Measurements from ENCODE around the gene MTA2. TPM values are rescaled to one million over a fixed set of nuclear protein-coding genes. Genes with fewer than 3 reads are reported as not detected.
A peak's percentile ranks its signal among the peaks of the same experiment; 100 is the strongest.

The MTA2 gene
- total and polyA plus RNA-seq, 10 of the 15 experiments (the other 5 are each of a cell fraction or from before 2014, with no cell fraction given), result 6.7 to 201 (median 113) TPM

DNA sequence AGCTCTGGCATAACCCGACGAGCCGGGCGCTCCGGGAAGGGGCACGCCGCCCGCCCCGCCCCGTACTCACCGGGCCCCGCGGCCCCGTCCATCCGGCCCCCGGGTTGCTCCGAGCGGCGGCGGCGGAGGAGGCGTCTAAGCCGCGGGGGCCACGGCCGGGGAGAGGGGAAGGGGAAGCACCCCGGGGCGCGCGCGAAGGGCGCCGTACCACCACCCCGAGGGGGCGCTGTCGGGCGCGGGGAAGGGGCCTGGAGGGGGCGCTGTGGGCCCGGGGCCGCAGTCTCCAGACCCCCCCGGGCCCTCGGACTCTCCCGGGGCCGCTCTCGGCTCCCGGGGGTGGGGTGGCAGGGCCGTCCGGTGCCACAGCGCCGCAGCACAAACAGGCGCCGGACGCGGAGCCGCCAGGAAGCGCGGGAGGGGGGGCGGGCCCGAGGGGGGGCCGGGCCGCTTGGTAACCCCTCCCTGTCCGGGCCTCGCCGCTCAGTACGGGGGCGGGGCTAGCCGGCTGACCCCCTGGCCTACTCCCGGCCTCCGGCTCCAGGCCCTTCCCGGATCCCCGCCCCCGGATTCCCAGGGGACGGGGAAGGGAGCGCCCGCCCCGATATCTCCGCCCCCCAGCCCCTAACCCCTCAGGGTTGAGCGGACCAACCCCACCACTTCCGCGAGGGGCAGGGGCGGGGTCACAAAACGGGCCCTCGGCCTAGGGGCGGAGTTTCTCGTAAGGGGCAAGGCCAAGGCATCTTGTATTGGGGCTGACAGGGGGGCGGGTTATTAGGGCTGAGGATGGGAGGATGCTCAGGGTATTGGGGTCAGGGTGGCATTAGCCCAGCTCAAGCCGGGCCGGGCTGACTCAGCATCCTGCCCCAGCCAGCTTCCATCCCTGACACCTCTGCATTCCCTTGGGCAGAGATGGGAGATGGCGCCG, 11.0 kb upstream of the MTA2 start, which contains the start of the genes EML3 and ROM1:
Gene EML3, minus strand, starts transcription at position 410 of the 925 bp plus-strand sequence. Its CDS starts 318 bp downstream, at position 92.
Gene ROM1, plus strand, starts transcription at position 892 of the 925 bp plus-strand sequence. Its CDS starts 25 bp downstream, at position 917.
- intact Hi-C loops (cut with micrococcal nuclease; ENCODE audit: unreplicated experiment) (loop anchor here (5.0 kb wide), 1 partner anchor 60 kb away; the partner anchor contains the start of genes LBHD1 and UQCC3), in situ Hi-C loops (cut with MboI) (no loop called here)
- BruUV-seq (replicated peaks), result no TSS peak
- RAD21 ChIA-PET (ENCODE audit: unreplicated experiment), result interaction anchor here (1.1 to 2.1 kb wide), 8 partner anchors 9 to 241 kb away, joined by 3 to 9 read pairs (median 6); partner anchors contain the start of genes B3GAT3, C11orf98, CSKMT and MTA2
- Histone ChIP-seq H3K9ac (ENCODE audit: control insufficient read depth, insufficient read depth, low read length) (peak within 1 kb of the TSS; percentile 95), H4K20me1 (ENCODE audit: control insufficient read depth, insufficient read depth) (no peaks in the 10 kb centered on the region), H3K27me3 (replicated peaks in 1 of 2; ENCODE audit: control insufficient read depth in 2 of 2, insufficient read depth in 2 of 2, low read length in 1 of 2) (no peaks in the 10 kb centered on the region), H3K4me1 (ENCODE audit: control insufficient read depth, insufficient read depth, low read length) (peaks cover 12% of the 10 kb centered on the region), H3K4me2 (ENCODE audit: control insufficient read depth, insufficient read depth) (peak within 1 kb of the TSS; percentile 97), H3K4me3 (peak within 1 kb of the TSS; percentile 94), H3K9me3 (replicated peaks; ENCODE audit: control insufficient read depth, insufficient read depth, low read length) (no peaks in the 10 kb centered on the region), H3K27ac (ENCODE audit: control insufficient read depth, insufficient read depth) (peak within 1 kb of the TSS; percentile 81), H3K36me3 (ENCODE audit: control insufficient read depth in 2 of 2, insufficient read depth in 2 of 2, low read length in 1 of 2) (no peaks in the 10 kb centered on the region; a peak in 2 of 4 replicates), H2AFZ (ENCODE audit: control insufficient read depth, low read depth, low read length) (peak within 1 kb of the TSS; percentile 85), H3K79me2 (ENCODE audit: control insufficient read depth, insufficient read depth, low read length) (peaks cover 16% of the 10 kb centered on the region)
- peak; percentile 76 for FAIRE-seq
- peak; percentile 88 for ATAC-seq
- 5% methylated on average over 39 of the region's 91 CpGs for WGBS (ENCODE audit: insufficient coverage, insufficient replicate concordance, low lambda C conversion rate, missing lambda C conversion rate)
- SMC1A ChIA-PET (ENCODE audit: uncharacterized antibody, unreplicated experiment), result interaction anchor here (0.9 to 2.9 kb wide), 7 partner anchors 9 to 141 kb away, joined by 3 to 19 read pairs (median 4); partner anchors contain the start of genes B3GAT3, INTS5, MTA2 and TUT1
- CTCF ChIA-PET, result interaction anchor here (0.6 to 4.9 kb wide), 12 partner anchors 8 to 1068 kb away, joined by 3 to 41 read pairs (median 5); partner anchors contain the start of genes B3GAT3, MTA2, SLC3A2 and TUT1
- DNase-seq (ENCODE audit: low read depth, low spot score), result no peak
- POLR2A ChIA-PET, result interaction anchor here (1.0 to 2.6 kb wide), 12 partner anchors 9 to 244 kb away, joined by 3 to 13 read pairs (median 7); partner anchors contain the start of genes B3GAT3, C11orf98, CSKMT and LBHD1
- no peak for TF ChIP-seq BCL11A (IDR thresholded peaks at IDR 0.05; ENCODE audit: low read depth, low read length)
- TF ChIP-seq, protein P1, sequence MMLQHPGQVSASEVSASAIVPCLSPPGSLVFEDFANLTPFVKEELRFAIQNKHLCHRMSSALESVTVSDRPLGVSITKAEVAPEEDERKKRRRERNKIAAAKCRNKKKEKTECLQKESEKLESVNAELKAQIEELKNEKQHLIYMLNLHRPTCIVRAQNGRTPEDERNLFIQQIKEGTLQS (IDR thresholded peaks at IDR 0.05; ENCODE audit: borderline replicate concordance, extremely low read depth, low read depth, low read length), result no peak
- no peak for TF ChIP-seq ZZZ3 (IDR thresholded peaks at IDR 0.05; ENCODE audit: control insufficient read depth, insufficient read length, low read depth)
- TF ChIP-seq MEF2A (IDR thresholded peaks at IDR 0.05; ENCODE audit: insufficient read depth, low read depth, low read length), result no peak
- peak; percentile 48; the same call in 1 of the 2 replicates for TF ChIP-seq NR2F1 (conservative IDR thresholded peaks at IDR 0.05)
- TF ChIP-seq RB1 (IDR thresholded peaks at IDR 0.05; ENCODE audit: borderline replicate concordance), result peak; percentile 53; the same call in 1 of the 2 replicates
- TF ChIP-seq, protein P2, sequence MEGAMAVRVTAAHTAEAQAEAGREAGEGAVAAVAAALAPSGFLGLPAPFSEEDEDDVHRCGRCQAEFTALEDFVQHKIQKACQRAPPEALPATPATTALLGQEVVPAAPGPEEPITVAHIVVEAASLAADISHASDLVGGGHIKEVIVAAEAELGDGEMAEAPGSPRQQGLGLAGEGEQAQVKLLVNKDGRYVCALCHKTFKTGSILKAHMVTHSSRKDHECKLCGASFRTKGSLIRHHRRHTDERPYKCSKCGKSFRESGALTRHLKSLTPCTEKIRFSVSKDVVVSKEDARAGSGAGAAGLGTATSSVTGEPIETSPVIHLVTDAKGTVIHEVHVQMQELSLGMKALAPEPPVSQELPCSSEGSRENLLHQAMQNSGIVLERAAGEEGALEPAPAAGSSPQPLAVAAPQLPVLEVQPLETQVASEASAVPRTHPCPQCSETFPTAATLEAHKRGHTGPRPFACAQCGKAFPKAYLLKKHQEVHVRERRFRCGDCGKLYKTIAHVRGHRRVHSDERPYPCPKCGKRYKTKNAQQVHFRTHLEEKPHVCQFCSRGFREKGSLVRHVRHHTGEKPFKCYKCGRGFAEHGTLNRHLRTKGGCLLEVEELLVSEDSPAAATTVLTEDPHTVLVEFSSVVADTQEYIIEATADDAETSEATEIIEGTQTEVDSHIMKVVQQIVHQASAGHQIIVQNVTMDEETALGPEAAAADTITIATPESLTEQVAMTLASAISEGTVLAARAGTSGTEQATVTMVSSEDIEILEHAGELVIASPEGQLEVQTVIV (IDR thresholded peaks at IDR 0.05; ENCODE audit: borderline replicate concordance, partially characterized antibody), result no peak
- TF ChIP-seq ATF2 (IDR thresholded peaks at IDR 0.05; ENCODE audit: low read length), result no peak
- TF ChIP-seq NBN (IDR thresholded peaks at IDR 0.05), result no peak
- TF ChIP-seq POLR2AphosphoS5 (IDR thresholded peaks at IDR 0.05; ENCODE audit: low read length), result no peak
- TF ChIP-seq, protein P3, sequence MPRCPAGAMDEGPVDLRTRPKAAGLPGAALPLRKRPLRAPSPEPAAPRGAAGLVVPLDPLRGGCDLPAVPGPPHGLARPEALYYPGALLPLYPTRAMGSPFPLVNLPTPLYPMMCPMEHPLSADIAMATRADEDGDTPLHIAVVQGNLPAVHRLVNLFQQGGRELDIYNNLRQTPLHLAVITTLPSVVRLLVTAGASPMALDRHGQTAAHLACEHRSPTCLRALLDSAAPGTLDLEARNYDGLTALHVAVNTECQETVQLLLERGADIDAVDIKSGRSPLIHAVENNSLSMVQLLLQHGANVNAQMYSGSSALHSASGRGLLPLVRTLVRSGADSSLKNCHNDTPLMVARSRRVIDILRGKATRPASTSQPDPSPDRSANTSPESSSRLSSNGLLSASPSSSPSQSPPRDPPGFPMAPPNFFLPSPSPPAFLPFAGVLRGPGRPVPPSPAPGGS (IDR thresholded peaks at IDR 0.05; ENCODE audit: borderline replicate concordance, insufficient read depth, low read depth, low read length, poor library complexity, severe bottlenecking), result peak; percentile 21
- TF ChIP-seq ZNF24 (IDR thresholded peaks at IDR 0.05), result peak; percentile 45; the same call in 1 of the 2 replicates
- TF ChIP-seq PAX5 (IDR thresholded peaks at IDR 0.05; ENCODE audit: borderline replicate concordance, low read depth, low read length), result no peak
- TF ChIP-seq USF1 (IDR thresholded peaks at IDR 0.05; ENCODE audit: borderline replicate concordance, extremely low read length, insufficient read depth, low read depth, low read length), result no peak
- TF ChIP-seq YY1 (IDR thresholded peaks at IDR 0.05; ENCODE audit: low read depth, low read length), result peak; percentile 67

Data from GM12878 (cell line).